ACHN (cell line): Measurements from ENCODE around the gene PSD4.

Experiments used
- DNase-seq: peaks from one replicate; pipeline ENCODE4 v3.0.0-alpha.2; 2015
- in situ Hi-C: cut with HindIII; loops from 2 replicates; pipeline ENCODE4 v1.10.0; 2017; ENCODE audit warnings: low sequenced_read_pairs, low pct_ligation_motif_present, low pct_unique_long_range_greater_than_20kb

PSD4 gene

DNA sequence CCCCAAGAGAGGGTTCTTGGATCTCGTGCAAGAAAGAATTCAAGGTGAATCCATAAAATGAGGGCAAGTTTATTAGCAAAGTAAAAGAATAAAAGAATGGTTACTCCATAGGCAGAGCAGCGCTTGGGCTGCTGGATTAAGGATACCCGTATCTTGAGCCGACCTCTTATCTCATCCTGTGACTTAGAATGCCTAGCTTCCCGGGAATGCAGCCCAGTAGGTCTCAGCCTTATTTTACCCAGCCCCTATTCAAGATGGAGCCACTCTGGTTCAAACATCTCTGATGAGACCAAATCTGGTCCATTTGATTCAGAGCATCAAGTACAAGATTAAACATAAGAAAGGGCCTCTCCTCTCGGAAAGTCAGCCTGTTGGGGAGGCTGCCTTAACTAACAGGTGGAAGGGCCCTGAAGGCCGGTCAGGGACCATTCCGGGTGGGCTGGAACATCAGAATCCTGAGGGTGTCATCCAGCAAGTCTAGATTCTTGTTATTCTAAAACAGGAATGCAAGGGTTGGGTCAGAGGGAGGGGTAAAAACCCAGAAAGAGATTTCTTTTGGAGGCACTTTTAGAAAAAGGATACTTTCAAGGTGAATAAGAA, 5.8 kb downstream of the PSD4 start:
- in situ Hi-C loops, result no loop called here

DNA sequence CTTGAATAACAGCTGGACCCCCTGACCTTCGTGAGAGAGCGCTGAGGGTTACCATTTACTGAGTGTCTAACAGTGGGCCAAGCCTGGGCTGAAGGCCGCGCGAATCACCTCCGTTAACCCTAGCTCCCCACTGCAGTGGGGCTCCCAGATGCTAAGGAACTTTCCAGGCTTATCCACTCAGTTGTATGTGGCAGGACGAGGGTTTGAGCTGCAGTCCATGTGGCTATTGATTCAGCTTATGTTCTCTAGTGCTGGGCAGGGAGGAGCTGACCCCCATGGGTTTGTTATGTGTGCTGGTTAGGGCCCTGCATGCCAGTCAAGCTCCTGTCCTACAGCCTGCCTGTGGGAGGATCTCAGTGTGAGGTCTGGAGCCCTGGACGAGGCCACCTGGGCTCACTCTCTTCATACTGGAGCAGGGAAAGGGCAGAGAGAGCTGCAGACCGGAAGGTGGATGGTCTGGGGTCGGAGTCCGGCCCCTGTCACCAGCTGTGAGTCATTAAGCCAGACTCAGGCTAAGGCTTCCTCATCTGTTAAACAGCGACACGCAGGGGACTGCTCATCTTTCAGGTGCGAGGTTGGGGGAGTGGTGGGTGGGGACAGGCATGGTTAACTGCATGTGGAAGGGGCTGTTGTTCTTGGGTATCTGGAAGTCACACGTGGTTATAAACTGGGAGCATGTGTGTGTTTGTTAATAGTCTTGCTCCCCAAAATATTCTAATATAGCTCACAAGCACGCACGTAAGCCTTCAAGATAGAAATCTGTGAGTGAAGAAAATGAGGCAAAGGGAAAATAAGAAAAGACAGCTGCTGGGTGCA, 6.6 kb downstream of the PSD4 start:
- DNase-seq, result no peak
- in situ Hi-C loops, result no loop called here

More for the DNA sequence above, 5.8 kb downstream of the PSD4 start:
- DNase-seq, result no peak

DNA sequence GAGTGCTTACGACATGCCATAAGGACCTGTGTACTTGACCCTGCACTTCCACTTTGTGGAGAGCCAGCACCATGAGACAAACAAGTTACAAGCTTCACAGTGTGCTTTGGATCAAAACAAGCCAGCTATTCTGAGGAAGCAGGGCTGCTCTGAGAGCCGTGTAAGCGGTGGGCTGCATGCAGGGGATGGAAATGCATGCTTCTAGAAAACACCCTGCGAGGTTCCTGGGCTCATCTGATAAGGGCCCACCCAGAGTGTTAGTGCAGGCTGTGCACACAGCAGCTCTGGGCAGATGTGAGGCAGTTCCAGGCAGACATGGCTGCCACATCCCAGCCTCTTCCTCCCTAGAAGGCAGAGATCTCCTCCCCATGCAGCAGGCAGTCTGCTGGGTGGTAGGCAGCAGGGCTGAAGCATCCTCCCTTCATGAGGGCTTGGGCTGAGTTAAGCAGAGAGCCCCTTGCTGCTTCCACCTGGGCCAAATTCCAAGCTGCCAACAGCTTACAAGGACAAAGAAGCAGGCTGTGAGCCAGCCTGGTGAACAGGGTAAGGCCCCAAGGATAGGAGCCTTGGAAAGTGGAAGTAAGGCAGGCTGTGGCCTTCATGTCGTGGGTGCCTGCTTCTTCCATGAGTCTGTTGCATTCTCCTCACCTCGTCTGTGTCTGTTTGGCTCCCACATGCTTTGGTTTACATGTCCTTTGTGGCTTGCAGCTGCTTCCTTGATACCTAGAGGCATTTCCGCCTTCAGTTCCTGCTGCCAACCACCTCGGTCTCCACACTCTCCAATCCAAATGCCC, 7.7 kb downstream of the PSD4 start:
- no peak for DNase-seq
- in situ Hi-C loops, result no loop called here

DNA sequence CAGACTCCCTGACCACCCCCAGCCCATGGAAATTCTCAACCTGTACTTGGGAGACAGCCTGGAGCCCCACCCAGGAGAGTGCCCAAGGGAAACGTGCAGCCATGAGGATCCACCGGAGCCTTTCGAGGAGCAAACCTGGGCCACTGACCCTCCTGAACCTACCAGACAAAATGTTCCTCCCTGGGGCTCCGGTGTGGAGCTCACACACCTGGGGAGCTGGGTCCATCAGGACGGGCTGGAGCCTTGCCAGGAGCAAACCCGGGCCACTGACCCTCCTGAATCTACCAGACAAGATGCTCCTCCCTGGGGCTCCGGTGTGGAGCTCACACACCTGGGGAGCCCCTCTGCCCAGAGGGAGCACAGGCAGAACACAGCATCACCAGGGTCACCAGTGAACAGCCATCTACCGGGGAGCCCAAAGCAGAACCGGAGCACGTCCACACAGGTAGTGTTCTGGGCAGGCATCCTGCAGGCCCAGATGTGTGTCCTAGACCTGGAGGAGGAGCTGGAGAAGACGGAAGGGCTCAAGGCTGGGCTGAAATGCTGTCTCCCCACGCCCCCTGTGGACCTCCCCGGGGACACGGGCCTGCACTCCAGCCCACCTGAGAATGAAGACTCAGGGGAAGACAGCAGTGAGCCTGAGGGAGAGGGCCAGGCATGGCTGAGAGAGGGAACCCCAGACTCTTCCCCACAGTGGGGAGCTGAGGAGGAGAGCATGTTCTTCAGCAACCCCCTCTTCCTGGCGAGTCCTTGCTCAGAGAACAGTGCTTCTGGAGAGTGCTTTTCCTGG, 8.9 kb downstream of the PSD4 start:
- in situ Hi-C loops, result no loop called here
- DNase-seq, result no peak

DNA sequence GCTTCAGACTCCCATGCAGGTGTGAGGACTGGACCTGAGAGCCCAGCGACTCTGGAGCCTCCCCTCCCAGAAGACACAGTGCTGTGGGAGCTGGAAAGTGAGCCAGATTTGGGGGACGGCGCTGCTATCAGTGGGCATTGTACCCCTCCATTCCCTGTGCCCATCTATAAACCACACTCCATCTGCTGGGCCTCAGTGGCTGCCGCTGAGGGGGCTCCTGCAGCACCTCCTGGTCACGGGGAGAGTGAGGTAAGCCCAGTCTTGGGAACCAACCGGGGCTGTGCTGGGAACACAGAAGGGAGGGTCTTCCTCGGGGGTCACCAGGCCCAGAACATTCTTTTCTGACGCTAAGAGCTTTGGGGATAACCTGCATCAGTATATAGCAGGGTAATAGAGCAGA, 9.5 kb downstream of the PSD4 start:
- no peak for DNase-seq
- in situ Hi-C loops, result no loop called here

DNA sequence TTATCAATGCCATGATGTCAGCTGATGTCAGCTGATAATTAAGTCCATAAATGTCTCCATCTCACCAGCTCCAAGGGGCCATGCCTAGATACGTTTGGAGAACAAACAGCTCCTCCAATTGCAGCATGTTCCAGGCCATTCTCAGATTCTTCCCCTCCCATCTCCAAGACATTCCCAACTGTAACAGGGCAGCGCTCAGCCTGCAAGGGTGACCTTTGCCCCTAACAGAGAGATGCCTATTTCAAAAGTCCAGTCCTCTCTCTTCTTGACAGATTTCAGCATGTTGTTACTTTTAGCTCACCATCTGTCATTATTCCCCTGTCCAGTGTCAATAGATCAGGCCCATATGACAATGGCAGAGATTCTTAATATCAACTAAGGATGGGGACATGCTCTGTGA, 9.9 kb downstream of the PSD4 start:
- in situ Hi-C loops, result no loop called here
- no peak for DNase-seq

DNA sequence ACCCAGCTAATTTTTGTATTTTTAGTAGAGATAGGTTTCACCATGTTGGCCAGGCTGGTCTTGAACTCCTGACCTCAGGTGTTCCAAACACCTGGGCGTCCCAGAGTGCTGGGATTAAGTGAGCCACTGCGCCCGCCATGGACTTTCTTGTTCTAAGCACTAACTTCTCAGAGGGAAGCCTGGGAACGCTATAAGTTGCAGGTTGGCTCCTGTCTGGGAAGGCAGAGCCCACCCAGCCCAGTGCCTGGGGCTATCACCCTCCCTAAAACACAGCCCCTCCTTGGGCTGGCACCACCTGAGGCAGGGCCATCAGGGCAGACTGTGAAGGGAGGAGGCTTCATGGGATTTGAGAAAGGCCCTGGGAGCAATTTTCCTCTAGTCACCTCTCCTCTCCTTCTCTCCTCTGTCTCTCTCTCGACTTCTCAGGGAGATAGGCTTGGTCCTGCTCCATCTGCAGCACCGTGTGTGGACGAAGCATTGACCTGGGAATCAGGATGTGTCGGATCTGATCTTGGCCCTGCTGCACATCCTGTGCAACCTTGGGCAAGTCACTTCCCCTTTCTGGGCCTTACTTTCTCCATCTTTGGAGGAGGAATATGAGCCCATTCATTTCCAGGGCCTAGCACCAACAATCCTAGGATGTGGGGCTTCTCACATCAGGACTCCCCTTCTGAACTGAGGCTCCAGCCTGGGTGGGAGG, 10.9 kb downstream of the PSD4 start:
- no peak for DNase-seq
- in situ Hi-C loops, result no loop called here

DNA sequence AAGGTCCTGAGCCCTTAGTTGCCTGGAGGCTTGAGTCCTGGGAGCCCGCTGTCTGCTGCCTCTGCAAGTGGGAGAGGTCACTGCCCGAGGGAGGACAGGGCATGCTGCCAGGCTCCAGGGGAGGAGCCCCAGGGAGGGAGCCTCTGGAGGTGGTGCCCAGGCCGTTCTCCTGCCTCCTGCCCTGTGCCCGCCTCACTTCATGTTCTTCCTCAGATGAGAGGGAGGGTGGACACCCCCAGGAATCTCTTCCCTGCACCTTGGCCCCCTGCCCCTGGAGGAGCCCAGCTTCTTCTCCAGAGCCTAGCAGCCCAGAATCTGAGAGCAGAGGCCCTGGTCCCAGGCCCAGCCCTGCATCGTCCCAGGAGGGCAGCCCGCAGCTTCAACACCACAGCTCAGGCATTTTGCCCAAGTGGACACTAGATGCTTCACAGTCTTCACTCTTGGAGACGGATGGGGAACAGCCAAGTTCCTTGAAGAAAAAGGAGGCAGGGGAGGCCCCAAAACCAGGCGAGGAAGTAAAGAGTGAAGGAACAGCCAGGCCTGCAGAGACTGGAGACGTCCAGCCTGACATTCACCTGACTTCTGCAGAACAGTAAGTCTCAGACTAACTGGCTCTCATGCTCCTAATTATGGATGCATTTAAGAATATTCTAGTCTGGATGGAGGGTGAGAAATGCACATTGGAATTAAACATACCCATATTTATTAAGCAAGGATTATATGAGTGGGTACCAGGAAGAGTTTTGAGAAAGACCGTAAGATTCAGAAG, 12.1 kb downstream of the PSD4 start:
- in situ Hi-C loops, result no loop called here
- no peak for DNase-seq

DNA sequence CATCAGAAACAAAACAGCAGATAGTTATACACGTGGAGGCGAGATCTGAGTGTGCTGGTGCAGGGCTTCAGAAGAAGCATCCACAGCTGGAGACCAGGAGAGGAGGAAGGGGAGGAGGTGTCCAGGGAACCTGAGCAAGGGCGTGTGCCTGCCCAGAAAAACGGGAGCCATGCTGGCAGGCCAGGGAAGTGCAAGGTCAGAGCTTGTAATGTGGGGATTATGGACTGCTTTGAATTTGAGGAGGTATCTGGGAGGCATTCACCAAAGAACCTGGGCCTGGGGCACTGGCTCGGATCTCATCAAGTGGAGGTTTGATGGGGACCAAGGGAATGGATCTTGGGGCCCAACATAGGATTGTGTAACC, 12.6 kb downstream of the PSD4 start:
- DNase-seq, result no peak
- in situ Hi-C loops, result no loop called here

DNA sequence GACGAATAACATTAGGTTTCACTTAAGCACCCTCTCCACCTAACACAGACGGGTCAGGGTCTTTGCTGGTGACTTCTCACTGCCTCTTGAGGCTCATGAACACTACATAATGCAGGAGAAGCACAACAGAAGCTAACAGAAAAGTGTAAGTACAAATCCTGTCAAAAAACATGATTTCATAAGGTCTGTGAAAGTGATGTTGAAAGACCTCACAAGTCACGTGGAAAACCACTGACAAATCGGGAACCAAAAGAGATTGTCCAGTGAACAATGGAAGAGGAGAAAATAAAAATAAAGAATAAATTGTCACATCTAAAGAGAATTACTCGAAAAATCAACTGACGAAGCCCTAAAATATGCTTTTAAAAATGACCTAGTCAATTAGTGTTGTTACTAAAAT, 14.0 kb downstream of the PSD4 start:
- in situ Hi-C loops, result no loop called here
- no peak for DNase-seq

DNA sequence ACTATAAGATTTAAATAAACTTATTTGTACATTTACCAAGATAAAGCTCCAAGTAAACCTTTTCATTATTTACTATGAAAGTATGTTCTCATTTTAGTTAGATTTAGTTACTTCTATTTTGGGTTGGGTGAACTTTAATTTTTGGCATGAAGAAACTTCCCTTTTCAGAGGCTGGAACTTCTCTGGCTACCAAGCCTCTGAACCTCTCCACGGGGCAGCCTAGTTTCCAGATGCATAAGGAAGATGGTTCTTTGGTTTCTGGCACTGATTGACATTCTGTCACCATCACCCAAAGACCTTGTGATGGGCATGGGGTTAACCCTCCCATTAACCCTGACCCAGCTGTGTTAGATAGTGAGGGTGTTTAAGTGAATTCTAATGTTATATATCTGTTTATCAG, 17.1 kb downstream of the PSD4 start:
- in situ Hi-C loops, result no loop called here
- no peak for DNase-seq

DNA sequence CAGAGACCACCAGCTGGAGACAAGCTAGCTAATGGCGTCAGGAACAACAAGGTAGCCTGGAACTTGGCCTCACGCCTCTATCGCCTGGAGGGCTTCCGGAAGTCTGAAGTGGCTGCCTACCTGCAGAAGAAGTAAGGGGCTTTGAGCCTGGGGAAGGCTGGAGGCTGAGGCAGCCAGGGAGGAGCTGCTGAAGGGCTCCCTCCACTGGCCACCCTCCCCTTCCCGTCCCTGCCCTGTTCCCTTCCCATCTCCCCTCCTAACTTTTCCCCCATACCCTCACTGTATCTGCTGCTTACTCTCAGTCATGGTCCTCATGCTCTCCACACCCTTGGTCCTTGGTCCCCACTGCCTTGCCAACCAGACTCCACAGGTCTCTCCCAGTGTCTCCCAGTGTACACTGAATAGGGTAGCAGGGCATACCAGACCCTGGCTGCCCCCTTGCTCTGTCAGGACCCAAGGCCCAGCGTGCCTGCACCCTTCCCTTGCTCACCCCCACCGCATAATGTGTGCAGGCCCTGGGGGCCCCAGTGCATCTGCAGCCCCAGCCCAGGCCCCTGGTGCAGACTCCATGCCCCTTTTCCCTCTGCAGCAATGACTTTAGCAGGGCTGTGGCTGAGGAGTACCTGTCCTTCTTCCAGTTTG, 18.8 kb downstream of the PSD4 start:
- DNase-seq, result no peak
- in situ Hi-C loops, result no loop called here

DNA sequence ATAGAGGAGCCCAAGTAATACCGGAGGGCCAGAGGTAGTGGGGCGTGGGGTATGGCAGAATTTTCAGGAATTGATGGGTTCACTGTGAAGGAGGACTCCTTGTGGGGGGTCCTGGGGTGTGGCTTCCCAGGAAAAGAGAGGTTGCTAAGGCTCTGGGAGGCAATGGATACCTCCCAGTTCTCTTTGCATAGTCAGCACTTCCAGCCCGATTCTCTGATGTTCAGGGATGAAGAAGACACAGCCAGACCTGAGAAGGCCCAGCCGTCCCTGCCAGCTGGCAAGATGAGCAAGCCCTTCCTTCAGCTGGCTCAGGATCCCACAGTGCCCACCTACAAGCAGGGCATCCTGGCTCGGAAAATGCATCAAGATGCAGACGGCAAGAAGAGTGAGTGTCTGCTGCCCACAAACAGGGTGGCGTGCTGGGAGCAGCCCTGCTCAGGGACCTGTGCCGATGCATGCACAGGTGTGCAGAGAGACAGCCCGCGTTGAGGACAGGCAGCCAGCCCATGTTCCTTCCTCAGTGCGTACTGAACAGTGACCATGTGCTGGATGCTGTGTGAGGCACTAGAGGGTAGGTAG, 22.2 kb downstream of the PSD4 start:
- in situ Hi-C loops, result no loop called here
- no peak for DNase-seq

DNA sequence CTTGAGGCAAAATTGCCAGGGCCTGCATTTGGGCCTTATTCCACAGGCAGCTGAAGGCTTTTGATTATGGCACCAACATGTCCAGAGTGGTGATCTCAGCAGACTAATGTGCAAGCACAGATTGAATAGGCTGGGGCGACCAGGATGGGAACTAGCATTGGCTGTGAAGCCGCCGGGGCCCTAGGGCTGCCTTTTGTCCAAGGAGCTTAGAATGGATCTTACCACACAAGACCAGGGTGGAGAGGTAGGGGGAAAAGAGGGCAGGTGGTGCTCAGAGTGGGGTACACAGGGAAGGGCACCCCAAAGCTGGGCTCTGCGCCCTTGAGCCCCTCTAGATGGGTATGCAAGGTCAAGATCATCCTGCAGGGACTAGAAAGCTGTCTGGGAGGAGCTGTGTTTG, 23.1 kb downstream of the PSD4 start:
- in situ Hi-C loops, result no loop called here
- no peak for DNase-seq

DNA sequence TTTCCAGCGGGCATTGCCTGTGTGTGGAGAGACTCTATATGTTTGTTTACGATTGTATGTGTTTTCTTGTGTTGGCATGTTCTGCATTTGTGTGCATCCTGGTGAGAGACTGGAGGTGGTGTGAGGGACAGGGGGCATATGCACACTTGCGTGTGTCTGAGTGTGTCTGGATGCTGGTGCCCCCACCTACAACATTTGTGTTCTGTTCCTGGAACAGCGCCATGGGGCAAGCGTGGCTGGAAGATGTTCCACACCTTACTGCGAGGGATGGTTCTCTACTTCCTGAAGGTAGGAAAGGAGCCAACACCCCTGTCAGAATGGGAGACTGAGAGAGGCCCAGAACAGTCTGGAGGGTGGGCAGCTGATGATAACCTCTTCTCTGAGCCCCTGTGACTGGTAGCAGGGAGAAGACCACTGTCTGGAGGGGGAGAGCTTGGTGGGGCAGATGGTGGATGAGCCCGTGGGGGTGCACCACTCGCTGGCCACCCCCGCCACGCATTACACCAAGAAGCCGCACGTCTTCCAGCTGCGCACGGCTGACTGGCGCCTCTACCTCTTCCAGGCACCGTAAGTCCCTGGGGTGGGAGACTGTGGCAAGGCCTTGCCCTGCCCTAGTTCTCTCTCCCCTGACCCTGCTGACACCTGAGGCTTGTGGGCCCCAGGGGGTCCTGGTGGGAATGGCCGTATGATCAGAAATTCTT, 23.7 kb downstream of the PSD4 start:
- in situ Hi-C loops, result no loop called here
- DNase-seq, result no peak

DNA sequence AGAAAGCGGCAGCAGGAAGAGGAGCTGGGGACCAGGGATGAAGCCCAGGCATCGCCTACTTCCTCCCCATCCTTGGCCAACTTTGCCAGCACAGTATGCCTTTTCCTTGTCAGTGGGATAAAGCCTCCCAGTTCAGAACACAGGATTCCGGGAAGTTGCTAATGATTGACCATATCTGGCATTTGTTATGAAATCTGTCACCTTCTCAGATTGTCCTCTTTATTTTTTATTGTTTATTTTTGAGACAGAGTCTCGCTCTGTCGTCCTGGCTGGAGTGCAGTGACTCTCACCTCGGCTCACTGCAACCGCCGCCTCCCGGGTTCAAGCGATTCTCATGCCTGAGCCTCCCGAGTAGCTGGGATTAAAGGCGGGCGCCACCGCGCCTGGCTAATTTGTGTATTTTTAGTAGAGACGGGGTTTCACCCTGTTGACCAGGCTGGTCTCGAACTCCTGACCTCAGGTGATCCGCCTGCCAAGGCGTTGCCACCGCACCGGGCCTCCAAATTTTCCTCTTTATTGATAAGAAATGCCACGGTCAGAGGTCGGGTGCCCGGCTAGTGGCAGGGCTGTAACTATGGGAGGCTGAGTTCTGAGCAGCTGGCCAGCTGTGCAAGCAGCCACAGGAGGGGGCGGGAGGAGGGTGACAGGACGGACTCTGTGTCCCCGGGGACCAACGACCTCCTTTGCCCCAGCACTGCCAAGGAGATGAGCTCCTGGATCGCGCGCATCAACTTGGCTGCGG, 24.4 kb downstream of the PSD4 start:
- in situ Hi-C loops, result no loop called here

More for the DNA sequence above, 24.4 kb downstream of the PSD4 start:
- no peak for DNase-seq
